ENCODE measurements around the gene MAPK11.
A peak's percentile ranks its signal among the peaks of the same experiment; 100 is the strongest.

MAPK11 gene

GRCh38 chr22:50264104-50264745 is 6.0 kb downstream of the MAPK11 start:
- no peak for TF ChIP-seq CTCF (conservative IDR thresholded peaks at IDR 0.05; ENCODE audit: low read length)
- no peak for DNase-seq (ENCODE audit: low read depth)
- H3K4me3 ChIP-seq (ENCODE audit: low read length), result no peak overlapping the region

GRCh38 chr22:50262973-50263617 is 7.1 kb downstream of the MAPK11 start:
- no peak overlapping the region for H3K4me3 ChIP-seq (ENCODE audit: low read length)
- TF ChIP-seq CTCF (conservative IDR thresholded peaks at IDR 0.05; ENCODE audit: low read length), result no peak
- DNase-seq (ENCODE audit: low read depth), result no peak

GRCh38 chr22:50262460-50262911 is 7.7 kb downstream of the MAPK11 start:
- no peak for DNase-seq (ENCODE audit: low read depth)
- TF ChIP-seq CTCF (conservative IDR thresholded peaks at IDR 0.05; ENCODE audit: low read length), result no peak
- no peak overlapping the region for H3K4me3 ChIP-seq (ENCODE audit: low read length)

- TF ChIP-seq CTCF (conservative IDR thresholded peaks at IDR 0.05; ENCODE audit: low read length), result no peak
- no peak for DNase-seq (ENCODE audit: low read depth)
- peak within 1 kb of the TSS; percentile 76 for H3K4me3 ChIP-seq (ENCODE audit: low read length)
Measured at GRCh38 chr22:50261615-50262459, 8.3 kb downstream of the MAPK11 start, which contains the start of gene MAPK12. MAPK12 (minus strand) TSS chr22:50261683; CDS start chr22:50261509, 174 bp downstream.

- DNase-seq (ENCODE audit: low read depth), result peak; percentile 61
- TF ChIP-seq CTCF (conservative IDR thresholded peaks at IDR 0.05; ENCODE audit: low read length), result no peak
Measured at GRCh38 chr22:50260801-50261614, 9.2 kb downstream of the MAPK11 start.

GRCh38 chr22:50260434-50260800 is 9.8 kb downstream of the MAPK11 start:
- TF ChIP-seq CTCF (conservative IDR thresholded peaks at IDR 0.05; ENCODE audit: low read length), result no peak
- DNase-seq (ENCODE audit: low read depth), result no peak
- H3K4me3 ChIP-seq (ENCODE audit: low read length), result peak overlapping the region; percentile 76

More at GRCh38 chr22:50260801-50261614, 9.2 kb downstream of the MAPK11 start:
- peak overlapping the region; percentile 76 for H3K4me3 ChIP-seq (ENCODE audit: low read length)

All from AG10803 (cell line).